Glomerular endothelial cell (primary cell): ENCODE measurements around the gene GSG1L. TPM values are rescaled to one million over a fixed set of nuclear protein-coding genes. Genes with fewer than 3 reads are reported as not detected.
A peak's percentile ranks its signal among the peaks of the same experiment; 100 is the strongest.
"Not testable (repeated sequence)": the region's sequence is repeated elsewhere in the genome, so short reads cannot be mapped to it uniquely, and the experiment has no call there.

Experiments used
- DNase-seq: peaks from one replicate; pipeline ENCODE4 v3.0.0-alpha.2; 2011; ENCODE audit warnings: low read depth, low spot score; ENCODE audit errors: extremely low read depth
- total RNA-seq: library from RNA; depleted of rRNA; stranded (reverse); fragments of >200 nt; gene quantifications from 2 replicates; pipeline ENCODE4 v1.2.3, GENCODE V29; 2015

GSG1L gene
- total RNA-seq, 1 donor from 2014 or later, result not detected

- DNase-seq, result no peak
These were observed 69.9 kb downstream of the GSG1L start for GRCh38 chr16:27993587-27993986.

- DNase-seq, result no peak
These were observed 71.6 kb downstream of the GSG1L start for GRCh38 chr16:27991876-27992275.

GRCh38 chr16:27985981-27986380 lies 77.5 kb downstream of the GSG1L start:
- no peak for DNase-seq

GRCh38 chr16:27984121-27984520 lies 79.4 kb downstream of the GSG1L start:
- no peak for DNase-seq

- DNase-seq, result no peak
These were observed 80.3 kb downstream of the GSG1L start for GRCh38 chr16:27983244-27983643.

GRCh38 chr16:27982184-27982583 lies 81.3 kb downstream of the GSG1L start:
- DNase-seq, result no peak

- no peak for DNase-seq
These were observed 82.4 kb downstream of the GSG1L start for GRCh38 chr16:27980919-27981700.

- DNase-seq, result no peak
These were observed 83.3 kb downstream of the GSG1L start for GRCh38 chr16:27980076-27980775.

- DNase-seq, result not testable (repeated sequence)
These were observed 83.8 kb downstream of the GSG1L start for GRCh38 chr16:27979668-27980067.

GRCh38 chr16:27978876-27979275 lies 84.6 kb downstream of the GSG1L start:
- DNase-seq, result no peak

GRCh38 chr16:27977966-27978365 lies 85.5 kb downstream of the GSG1L start:
- no peak for DNase-seq

- no peak for DNase-seq
These were observed 86.5 kb downstream of the GSG1L start for GRCh38 chr16:27976990-27977389.

- no peak for DNase-seq
These were observed 88.5 kb downstream of the GSG1L start for GRCh38 chr16:27974896-27975540.

GRCh38 chr16:27973678-27974077 lies 89.8 kb downstream of the GSG1L start:
- no peak for DNase-seq

- DNase-seq, result peak; percentile 7
These were observed 91.0 kb downstream of the GSG1L start for GRCh38 chr16:27972500-27972899.

GRCh38 chr16:27969574-27969973 lies 93.9 kb downstream of the GSG1L start:
- DNase-seq, result no peak

- no peak for DNase-seq
These were observed 96.3 kb downstream of the GSG1L start for GRCh38 chr16:27967169-27967568.

- DNase-seq, result no peak
These were observed 96.8 kb downstream of the GSG1L start for GRCh38 chr16:27966756-27967155.

- DNase-seq, result no peak
These were observed 97.7 kb downstream of the GSG1L start for GRCh38 chr16:27965801-27966200.

- no peak for DNase-seq
These were observed 100.0 kb downstream of the GSG1L start for GRCh38 chr16:27963471-27963965.

GRCh38 chr16:27962197-27962596 lies 101.3 kb downstream of the GSG1L start:
- DNase-seq, result no peak

GRCh38 chr16:27961296-27961620 lies 102.3 kb downstream of the GSG1L start:
- DNase-seq, result no peak
